Left lung (tissue), 10 donors: ENCODE measurements around the gene PIK3C2G. TPM values are rescaled to one million over a fixed set of nuclear protein-coding genes. Genes with fewer than 3 reads are reported as not detected.

Experiments
- ATAC-seq: fragments of 200-7000 bp; cut with Tn5 transposase; one replicate; pipeline ENCODE4 v1.9.1; 2020; ENCODE audit warnings: moderate library complexity
- DNase-seq, 4 donors: peaks; one replicate each; pipeline ENCODE4 v3.0.0-alpha.2; 2013 to 2020
- H3K27ac ChIP-seq, 2 donors: fragments of 200-600 bp; sonication (generic) in 1 of 2; one replicate each; pipeline versions ENCODE4 v1.5.0 to v1.8.0; 2020 to 2021
- H3K27me3 ChIP-seq, 2 donors: fragments of 200-600 bp; sonication (generic) in 1 of 2; one replicate each; pipeline versions ENCODE4 v1.5.0 to v1.8.0; 2020 to 2021
- H3K36me3 ChIP-seq, 2 donors: fragments of 200-600 bp; sonication (generic) in 1 of 2; one replicate each; pipeline versions ENCODE4 v1.5.0 to v1.8.0; 2020 to 2021
- H3K4me1 ChIP-seq, 2 donors: fragments of 200-600 bp; one replicate each; pipeline ENCODE4 v1.8.0; 2021
- H3K4me3 ChIP-seq, 2 donors: fragments of 200-600 bp; sonication (generic) in 1 of 2; one replicate each; pipeline versions ENCODE4 v1.5.0 to v1.8.0; 2020 to 2021; ENCODE audit warnings: mild to moderate bottlenecking in 1 of 2
- H3K9me3 ChIP-seq, 2 donors: fragments of 200-600 bp; sonication (generic) in 1 of 2; one replicate each; pipeline versions ENCODE4 v1.5.0 to v1.8.0; 2020 to 2021
- intact Hi-C, 2 donors: fragments of 100-400 bp; cut with DNase I; formaldehyde crosslinking; loops; one replicate each; pipeline versions ENCODE4 v1.11.2 to v1.14.2; 2022
- polyA plus RNA-seq, 6 donors: library from polyadenylated mRNA; unstranded; fragments of 120-200 nt; gene quantifications; one replicate each; pipeline ENCODE4 v1.2.1, GENCODE V29; 2013; ENCODE audit not compliant: insufficient read length in 6 of 6
- total RNA-seq, 2 donors: library from RNA; stranded (reverse); fragmentation: NEBNext Ultra II Directional; extraction: Animal tissue kit (Norgen Biotek cat#: 25700); gene quantifications; one replicate each; pipeline ENCODE4 v1.2.1, GENCODE V29; 2021
- TF ChIP-seq, protein P1 (sequence below), 2 donors: fragments of 200-600 bp; sonication (generic) in 1 of 2; IDR thresholded peaks; one replicate each; pipeline versions ENCODE4 v1.5.0 to v1.8.0; 2021; ENCODE audit warnings: antibody characterized with exemption in 2 of 2
- donor health status: DM: no; HTN: yes; CAD: no.
- donor health status: DM: no; HTN: no; CAD: no.

The PIK3C2G gene
- total and polyA plus RNA-seq, 8 donors = 0.13 to 28.1 (median 17.9) TPM

DNA sequence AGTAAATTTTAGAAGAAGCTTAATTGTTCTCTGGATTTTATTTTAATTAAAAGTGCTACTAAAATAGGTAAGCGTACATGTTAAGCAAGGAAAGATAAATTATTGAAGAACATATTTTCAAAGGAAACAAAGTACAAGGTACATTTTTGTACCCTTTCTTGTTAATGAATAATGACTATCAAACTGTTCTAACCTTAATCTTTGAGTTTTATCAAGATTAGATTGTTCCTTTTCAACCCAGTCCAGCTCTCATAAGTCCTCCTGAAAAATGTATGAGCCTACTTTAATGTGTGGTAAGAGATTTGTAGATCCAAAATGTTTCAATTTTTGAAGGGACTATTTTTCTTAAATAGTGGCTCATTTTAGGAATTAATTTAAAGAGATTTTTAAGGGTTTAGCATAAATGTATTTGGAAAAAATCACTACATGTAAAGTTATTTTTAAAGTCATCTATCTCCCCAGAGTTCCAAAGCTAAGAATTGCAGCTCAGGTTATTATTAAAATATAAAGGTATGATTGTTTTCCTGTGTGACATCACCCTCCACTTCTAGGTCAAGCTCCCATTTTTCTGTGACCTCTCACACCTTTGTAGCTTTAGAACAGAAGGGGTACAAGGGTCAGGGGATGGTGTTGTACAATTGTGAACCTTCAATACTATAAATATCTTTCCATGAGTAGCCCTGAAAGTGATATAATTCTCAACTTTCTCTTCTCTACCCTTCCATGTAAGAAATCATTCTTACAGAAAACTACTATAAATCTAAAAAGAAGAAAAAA is 1.2 kb upstream of the PIK3C2G start:
- Histone ChIP-seq H3K4me1 (no peaks in the 10 kb centered on the region), H3K9me3 (no peaks in the 10 kb centered on the region), H3K36me3 (no peaks in the 10 kb centered on the region), H3K27me3 (no peaks in the 10 kb centered on the region), H3K27ac (no peak overlapping the region), H3K4me3 (no peak overlapping the region)
- TF ChIP-seq, protein P1, sequence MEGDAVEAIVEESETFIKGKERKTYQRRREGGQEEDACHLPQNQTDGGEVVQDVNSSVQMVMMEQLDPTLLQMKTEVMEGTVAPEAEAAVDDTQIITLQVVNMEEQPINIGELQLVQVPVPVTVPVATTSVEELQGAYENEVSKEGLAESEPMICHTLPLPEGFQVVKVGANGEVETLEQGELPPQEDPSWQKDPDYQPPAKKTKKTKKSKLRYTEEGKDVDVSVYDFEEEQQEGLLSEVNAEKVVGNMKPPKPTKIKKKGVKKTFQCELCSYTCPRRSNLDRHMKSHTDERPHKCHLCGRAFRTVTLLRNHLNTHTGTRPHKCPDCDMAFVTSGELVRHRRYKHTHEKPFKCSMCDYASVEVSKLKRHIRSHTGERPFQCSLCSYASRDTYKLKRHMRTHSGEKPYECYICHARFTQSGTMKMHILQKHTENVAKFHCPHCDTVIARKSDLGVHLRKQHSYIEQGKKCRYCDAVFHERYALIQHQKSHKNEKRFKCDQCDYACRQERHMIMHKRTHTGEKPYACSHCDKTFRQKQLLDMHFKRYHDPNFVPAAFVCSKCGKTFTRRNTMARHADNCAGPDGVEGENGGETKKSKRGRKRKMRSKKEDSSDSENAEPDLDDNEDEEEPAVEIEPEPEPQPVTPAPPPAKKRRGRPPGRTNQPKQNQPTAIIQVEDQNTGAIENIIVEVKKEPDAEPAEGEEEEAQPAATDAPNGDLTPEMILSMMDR (IDR thresholded peaks at IDR 0.05) = no peak
- ATAC-seq (no peak), DNase-seq (no peak)
- intact Hi-C loops = no loop called here

DNA sequence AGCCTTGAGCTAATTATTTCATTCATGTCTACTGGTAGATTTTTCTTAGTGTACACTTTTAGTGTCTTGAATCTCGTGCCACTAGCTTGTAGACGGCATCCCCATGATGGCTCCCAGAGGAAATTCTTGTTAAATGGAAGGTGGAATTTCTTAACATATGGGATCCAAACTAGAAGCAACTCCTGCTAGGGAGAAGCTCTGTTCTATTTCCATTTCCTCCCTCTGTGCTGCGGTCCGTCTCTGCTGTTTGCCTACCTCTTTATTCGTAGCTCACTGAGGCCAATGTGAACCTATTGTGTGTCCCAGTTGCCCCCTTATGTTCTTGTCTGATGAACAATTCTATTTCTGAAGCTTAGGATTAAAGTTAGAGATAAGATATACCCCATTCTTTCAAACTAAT is 588 bp downstream of the PIK3C2G start:
- DNase-seq = no peak
- Histone ChIP-seq H3K4me1 (no peaks in the 10 kb centered on the region), H3K27me3 (no peaks in the 10 kb centered on the region), H3K4me3 (no peak overlapping the region), H3K9me3 (no peaks in the 10 kb centered on the region), H3K27ac (no peak overlapping the region), H3K36me3 (no peaks in the 10 kb centered on the region)
- TF ChIP-seq, protein P1 (IDR thresholded peaks at IDR 0.05) = no peak
- intact Hi-C loops = no loop called here
- peak; percentile 49 for ATAC-seq

DNA sequence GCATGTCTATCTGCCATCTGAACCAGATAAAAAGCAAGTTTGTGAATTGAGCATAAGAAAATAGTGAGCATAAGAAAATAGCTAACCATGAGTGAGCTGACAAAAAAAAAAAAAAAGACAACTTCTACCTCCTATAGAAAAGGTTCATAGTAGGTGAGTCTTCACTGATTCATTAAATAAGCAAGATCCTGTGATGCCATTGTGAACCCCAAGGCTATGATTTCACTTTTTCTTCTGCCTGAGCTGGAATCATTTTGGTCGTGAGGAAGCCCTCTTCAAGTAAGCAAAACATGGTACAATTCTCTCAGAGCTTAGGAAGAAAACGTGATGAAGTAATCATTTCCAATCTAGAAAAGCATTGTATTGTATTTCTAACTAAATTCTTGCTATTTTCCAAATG is 1.2 kb downstream of the PIK3C2G start:
- no peak overlapping the region for H3K27ac ChIP-seq
- no peaks in the 10 kb centered on the region for H3K27me3 ChIP-seq
- TF ChIP-seq, protein P1 (IDR thresholded peaks at IDR 0.05) = no peak
- intact Hi-C loops = no loop called here
- no peaks in the 10 kb centered on the region for H3K9me3 ChIP-seq
- H3K36me3 ChIP-seq = no peaks in the 10 kb centered on the region
- ATAC-seq (no peak), DNase-seq (no peak)
- no peak overlapping the region for H3K4me3 ChIP-seq
- no peaks in the 10 kb centered on the region for H3K4me1 ChIP-seq

DNA sequence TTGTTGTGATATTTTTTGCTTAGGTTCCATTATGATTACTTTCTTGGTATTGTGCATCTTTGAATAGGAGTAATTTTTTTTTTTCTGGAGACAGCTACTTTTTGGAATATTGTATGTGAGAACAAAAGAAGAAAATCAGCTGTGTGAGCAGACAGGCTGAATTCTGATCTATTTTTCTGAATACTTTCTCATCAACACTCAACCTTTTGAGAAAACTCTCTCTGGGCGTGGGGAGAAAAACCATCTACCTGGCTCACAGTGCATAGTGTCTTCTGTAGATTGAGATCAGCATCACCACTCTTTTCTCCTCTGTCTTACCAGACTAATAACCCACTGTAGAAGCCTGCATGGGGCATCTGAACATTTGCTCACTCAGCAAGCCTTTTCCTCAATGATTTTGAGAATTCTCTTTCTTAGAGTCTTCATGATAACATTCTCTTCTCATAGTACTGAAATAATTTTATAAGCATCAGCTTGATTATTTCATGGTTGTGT is 3.3 kb downstream of the PIK3C2G start:
- Histone ChIP-seq H3K27ac (no peak overlapping the region), H3K4me3 (no peak overlapping the region), H3K9me3 (no peaks in the 10 kb centered on the region), H3K4me1 (no peaks in the 10 kb centered on the region), H3K36me3 (no peaks in the 10 kb centered on the region), H3K27me3 (no peaks in the 10 kb centered on the region)
- DNase-seq (no peak), ATAC-seq (no peak)
- intact Hi-C loops = no loop called here
- TF ChIP-seq, protein P1 (IDR thresholded peaks at IDR 0.05) = no peak

DNA sequence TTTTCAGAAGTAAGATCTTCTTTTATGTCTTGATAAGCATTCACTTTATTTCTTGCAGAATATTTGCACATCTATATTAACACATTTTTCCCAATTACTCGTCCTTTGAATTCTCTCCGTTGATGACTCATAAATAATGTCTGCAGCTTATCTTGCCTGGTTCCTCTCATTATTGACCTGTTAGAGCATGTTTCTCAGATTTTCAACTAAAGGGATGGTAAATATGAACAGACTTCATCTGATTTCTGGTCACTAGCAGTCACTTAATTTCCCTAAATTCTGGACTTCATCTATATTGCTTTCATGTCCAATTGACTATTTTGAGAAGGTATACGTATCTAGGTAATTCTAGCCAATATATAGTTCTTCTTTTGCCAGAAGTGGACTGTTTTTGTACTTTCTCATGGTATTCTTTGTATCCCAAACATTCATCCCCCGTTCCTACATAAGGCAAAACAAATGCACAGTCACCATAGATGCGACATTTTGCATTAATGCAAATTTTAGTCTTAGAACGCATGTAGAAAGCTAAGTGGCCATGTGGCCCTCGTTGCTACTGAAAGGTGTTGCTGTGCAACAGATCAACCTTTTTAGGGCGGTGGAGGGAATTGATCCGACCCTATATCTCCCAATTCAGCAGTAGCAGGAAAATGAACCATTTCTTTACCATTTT is 6.2 kb downstream of the PIK3C2G start:
- no peak for ATAC-seq
- H3K4me1 ChIP-seq = no peaks in the 10 kb centered on the region
- H3K36me3 ChIP-seq = no peaks in the 10 kb centered on the region
- TF ChIP-seq, protein P1 (IDR thresholded peaks at IDR 0.05) = no peak
- intact Hi-C loops = no loop called here
- H3K27ac ChIP-seq = no peak overlapping the region
- DNase-seq = no peak
- H3K9me3 ChIP-seq = no peaks in the 10 kb centered on the region
- no peak overlapping the region for H3K4me3 ChIP-seq
- no peaks in the 10 kb centered on the region for H3K27me3 ChIP-seq
